ENCODE results near the gene KRT4. TPM values are rescaled to one million over a fixed set of nuclear protein-coding genes. Genes with fewer than 3 reads are reported as not detected.

The KRT4 gene
- total RNA-seq, 1 experiment from 2014 or later: 20.7 TPM

DNA sequence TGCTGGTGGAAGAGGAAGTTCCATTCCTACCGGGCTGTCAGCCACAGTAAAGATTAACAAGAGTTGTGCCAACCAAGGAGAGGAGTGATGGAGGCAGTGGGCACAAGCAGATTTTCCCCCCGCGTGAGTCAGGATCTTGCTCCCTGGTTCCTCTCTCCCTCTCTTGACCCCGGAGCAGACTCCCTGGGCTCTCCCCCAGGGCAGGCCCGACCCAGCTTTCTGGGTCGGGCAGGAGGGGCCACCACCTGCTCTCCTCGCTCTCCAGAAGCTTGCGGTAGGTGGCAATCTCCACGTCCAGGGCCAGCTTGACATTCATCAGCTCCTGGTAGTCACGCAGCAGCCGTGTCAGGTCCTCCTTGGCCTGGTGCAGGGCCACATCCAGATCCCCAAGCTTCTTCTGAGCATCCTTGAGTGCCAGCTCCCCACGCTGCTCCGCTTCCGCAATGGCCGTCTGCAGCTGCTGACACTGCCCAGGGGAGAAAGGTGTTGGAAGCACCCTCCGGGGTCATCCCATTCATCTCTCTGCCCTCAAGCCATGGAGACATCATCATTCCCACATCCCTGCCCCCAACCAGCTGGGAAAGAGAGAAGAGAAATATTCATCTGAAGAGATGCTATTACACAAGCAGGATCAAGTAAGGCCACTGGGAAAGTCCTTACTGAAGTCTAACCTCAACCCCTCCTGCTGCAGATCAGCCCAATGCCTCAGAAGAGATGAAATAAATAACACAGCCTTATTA is 9.0 kb upstream of the KRT4 start:
- intact Hi-C loops (cut with micrococcal nuclease): no loop called here
- no peaks in the 10 kb centered on the region for H3K27me3 ChIP-seq (ENCODE audit: low read length)
- no peak overlapping the region for H3K9ac ChIP-seq (ENCODE audit: low read length)
- no peak overlapping the region for H3K27ac ChIP-seq (ENCODE audit: low read length)
- no peaks in the 10 kb centered on the region for H4K20me1 ChIP-seq (ENCODE audit: low read length)
- DNase-seq (no peak), ATAC-seq (no peak)
- H3K79me2 ChIP-seq (ENCODE audit: low read length): no peaks in the 10 kb centered on the region
- no peaks in the 10 kb centered on the region for H3K9me3 ChIP-seq (ENCODE audit: low read length)
- H3F3A ChIP-seq (ENCODE audit: low read length, unreplicated experiment): no peaks in the 10 kb centered on the region
- no peak overlapping the region for H3K4me2 ChIP-seq (ENCODE audit: low read length)
- no peaks in the 10 kb centered on the region for H3K36me3 ChIP-seq (ENCODE audit: low read depth, low read length)
- ChIA-PET CTCF (no interaction called here), POLR2A (ENCODE audit: unreplicated experiment) (no interaction called here)
- BruUV-seq (replicated peaks): no TSS peak
- no peaks in the 10 kb centered on the region for H3K9me2 ChIP-seq (replicated peaks; ENCODE audit: low read length)
- 0 out of 2 replicates have a peak overlapping the region, but pooled peaks have one; percentile 4 for H2AFZ ChIP-seq (ENCODE audit: low read length)
- peaks cover 12% of the 10 kb centered on the region; the same call in 1 of the 2 replicates for H3K4me1 ChIP-seq (ENCODE audit: insufficient read depth, low read length)
- H3K4me3 ChIP-seq (ENCODE audit: low read length): no peak overlapping the region
- TF ChIP-seq, protein P1, sequence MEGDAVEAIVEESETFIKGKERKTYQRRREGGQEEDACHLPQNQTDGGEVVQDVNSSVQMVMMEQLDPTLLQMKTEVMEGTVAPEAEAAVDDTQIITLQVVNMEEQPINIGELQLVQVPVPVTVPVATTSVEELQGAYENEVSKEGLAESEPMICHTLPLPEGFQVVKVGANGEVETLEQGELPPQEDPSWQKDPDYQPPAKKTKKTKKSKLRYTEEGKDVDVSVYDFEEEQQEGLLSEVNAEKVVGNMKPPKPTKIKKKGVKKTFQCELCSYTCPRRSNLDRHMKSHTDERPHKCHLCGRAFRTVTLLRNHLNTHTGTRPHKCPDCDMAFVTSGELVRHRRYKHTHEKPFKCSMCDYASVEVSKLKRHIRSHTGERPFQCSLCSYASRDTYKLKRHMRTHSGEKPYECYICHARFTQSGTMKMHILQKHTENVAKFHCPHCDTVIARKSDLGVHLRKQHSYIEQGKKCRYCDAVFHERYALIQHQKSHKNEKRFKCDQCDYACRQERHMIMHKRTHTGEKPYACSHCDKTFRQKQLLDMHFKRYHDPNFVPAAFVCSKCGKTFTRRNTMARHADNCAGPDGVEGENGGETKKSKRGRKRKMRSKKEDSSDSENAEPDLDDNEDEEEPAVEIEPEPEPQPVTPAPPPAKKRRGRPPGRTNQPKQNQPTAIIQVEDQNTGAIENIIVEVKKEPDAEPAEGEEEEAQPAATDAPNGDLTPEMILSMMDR (conservative IDR thresholded peaks at IDR 0.05; ENCODE audit: low read depth, low read length): no peak
- TF ChIP-seq EZH2phosphoT487 (IDR thresholded peaks at IDR 0.05; ENCODE audit: borderline replicate concordance, low read length) (no peak), EZH2 (IDR thresholded peaks at IDR 0.05; ENCODE audit: low read length, unreplicated experiment) (no peak)

GRCh38 chr12:52821826-52822660 is 8.1 kb upstream of the KRT4 start:
- H3K4me1 ChIP-seq (ENCODE audit: insufficient read depth, low read length): peaks cover 12% of the 10 kb centered on the region; the same call in 1 of the 2 replicates
- H3K36me3 ChIP-seq (ENCODE audit: low read depth, low read length): no peaks in the 10 kb centered on the region
- peak overlapping the region; percentile 19; the same call in 1 of the 2 replicates for H3K4me2 ChIP-seq (ENCODE audit: low read length)
- no peaks in the 10 kb centered on the region for H3K9me3 ChIP-seq (ENCODE audit: low read length)
- ATAC-seq (peak; percentile 45), DNase-seq (peak; percentile 40)
- H2AFZ ChIP-seq (ENCODE audit: low read length): 0 out of 2 replicates have a peak overlapping the region, but pooled peaks have one; percentile 4
- no peaks in the 10 kb centered on the region for H3K79me2 ChIP-seq (ENCODE audit: low read length)
- H4K20me1 ChIP-seq (ENCODE audit: low read length): no peaks in the 10 kb centered on the region
- no peak overlapping the region for H3K27ac ChIP-seq (ENCODE audit: low read length)
- BruUV-seq (replicated peaks): no TSS peak
- H3K27me3 ChIP-seq (ENCODE audit: low read length): no peaks in the 10 kb centered on the region; the same call in 1 of the 2 replicates
- ChIA-PET POLR2A (ENCODE audit: unreplicated experiment) (no interaction called here), CTCF (no interaction called here)
- no peaks in the 10 kb centered on the region for H3K9me2 ChIP-seq (replicated peaks; ENCODE audit: low read length)
- TF ChIP-seq, protein P1 (conservative IDR thresholded peaks at IDR 0.05; ENCODE audit: low read depth, low read length): no peak
- TF ChIP-seq EZH2 (IDR thresholded peaks at IDR 0.05; ENCODE audit: low read length, unreplicated experiment) (no peak), EZH2phosphoT487 (IDR thresholded peaks at IDR 0.05; ENCODE audit: borderline replicate concordance, low read length) (no peak)
- intact Hi-C loops (cut with micrococcal nuclease): no loop called here
- no peaks in the 10 kb centered on the region for H3F3A ChIP-seq (ENCODE audit: low read length, unreplicated experiment)
- H3K4me3 ChIP-seq (ENCODE audit: low read length): no peak overlapping the region
- H3K9ac ChIP-seq (ENCODE audit: low read length): no peak overlapping the region
